Small intestine (tissue), 7 donors: ENCODE results near the gene RAX2. TPM values are rescaled to one million over a fixed set of nuclear protein-coding genes. Genes with fewer than 3 reads are reported as not detected.

Source experiments
- DNase-seq, 2 donors: peaks; one replicate each; pipeline versions ENCODE4 v3.0.0 to v3.0.0-alpha.2; 2013
- FAIRE-seq: peaks from 2 replicates; lab custom pipeline; 2012; peaks lifted over from hg19 to GRCh38; lab: Jason Lieb, UNC
- H3K27ac ChIP-seq, 3 donors: one replicate each; pipeline ENCODE4 v1.5.1; 2013; ENCODE audit warnings: low read length in 2 of 3, mild to moderate bottlenecking in 2 of 3, control low read depth in 1 of 3, inconsistent platforms in 1 of 3, low read depth in 1 of 3, moderate library complexity in 1 of 3
- H3K27me3 ChIP-seq, 3 donors: one replicate each; pipeline ENCODE4 v1.6.1; 2013; ENCODE audit warnings: low read length in 3 of 3, inconsistent platforms in 1 of 3; ENCODE audit not compliant: control insufficient read depth in 3 of 3, insufficient read depth in 3 of 3
- H3K36me3 ChIP-seq, 3 donors: one replicate each; pipeline ENCODE4 v1.6.1; 2013; ENCODE audit warnings: low read length in 3 of 3, inconsistent platforms in 1 of 3, low read depth in 1 of 3, mild to moderate bottlenecking in 1 of 3, moderate library complexity in 1 of 3; ENCODE audit not compliant: control insufficient read depth in 3 of 3, insufficient read depth in 2 of 3
- H3K4me1 ChIP-seq, 3 donors: one replicate each; pipeline ENCODE4 v1.6.1; 2013; ENCODE audit warnings: low read length in 2 of 3, inconsistent platforms in 1 of 3, low read depth in 1 of 3, mild to moderate bottlenecking in 1 of 3, moderate library complexity in 1 of 3; ENCODE audit not compliant: control insufficient read depth in 3 of 3, insufficient read depth in 2 of 3
- H3K4me3 ChIP-seq, 3 donors: one replicate each; pipeline ENCODE4 v1.5.1; 2013; ENCODE audit warnings: low read length in 3 of 3, control low read depth in 1 of 3, inconsistent platforms in 1 of 3, low read depth in 1 of 3, mild to moderate bottlenecking in 1 of 3, moderate library complexity in 1 of 3
- H3K9me3 ChIP-seq, 2 donors: one replicate each; pipeline ENCODE4 v1.6.1; 2013; ENCODE audit warnings: low read depth in 1 of 2, low read length in 1 of 2; ENCODE audit not compliant: control insufficient read depth in 2 of 2, insufficient read depth in 1 of 2
- WGBS, 3 donors: extraction: QIAGEN DNeasy Blood & Tissue Kit; methylation state at CpG; one replicate each; pipeline ENCODE4 v1.1.7; 2013; 5-methylcytosine and 5-hydroxymethylcytosine counted together
- polyA plus RNA-seq, 4 donors: library from polyadenylated mRNA; stranded (reverse) in 3 of 4; unstranded in 1 of 4; fragments of 200-250 nt in 3 of 4; fragments of 120-200 nt in 1 of 4; gene quantifications; one replicate each; pipeline versions ENCODE4 v1.2.1 to v1.2.3, GENCODE V29; 2013
- donor health status: healthy with polysubstance abuse.
- donor health status: control.
- donor health status: control.
- donor health status: Bipolar disorder and iron deficiency.
- donor health status: healthy.

RAX2 gene
- polyA plus RNA-seq, 4 donors, result not detected

GRCh38 chr19:3725640-3726310, 46.3 kb downstream of the RAX2 start:
- FAIRE-seq (no peak), DNase-seq (peak; percentile 74 to 98)
- 15 to 22% (median 22%) methylated on average over 13 to 14 of the region's 14 CpGs for WGBS, 3 donors
- Histone ChIP-seq H3K36me3 (peaks cover 0 to 36% (median 2%) of the 10 kb centered on the region in 3 donors), H3K27me3 (peaks cover 0 to 5% (median 3%) of the 10 kb centered on the region in 3 donors), H3K9me3 (peaks cover 0 to 8% of the 10 kb centered on the region in 2 donors), H3K4me3 (no peak overlapping the region), H3K4me1 (peaks cover 0 to 14% (median 0%) of the 10 kb centered on the region in 3 donors), H3K27ac (peak overlapping the region in 2 of 3 donors; percentile 76 to 77)

GRCh38 chr19:3725121-3725520, 46.9 kb downstream of the RAX2 start:
- no peak for FAIRE-seq
- peak overlapping the region in 1 of 3 donors; percentile 12 for H3K27ac ChIP-seq
- H3K36me3 ChIP-seq, result peaks cover 0 to 31% (median 2%) of the 10 kb centered on the region in 3 donors

GRCh38 chr19:3723883-3724282, 48.1 kb downstream of the RAX2 start:
- Histone ChIP-seq H3K27ac (no peak overlapping the region), H3K27me3 (peaks cover 0 to 5% (median 3%) of the 10 kb centered on the region in 3 donors), H3K4me3 (peak overlapping the region in 1 of 3 donors; percentile 20), H3K9me3 (peaks cover 0 to 5% of the 10 kb centered on the region in 2 donors), H3K4me1 (peaks cover 0 to 22% (median 0%) of the 10 kb centered on the region in 3 donors), H3K36me3 (peaks cover 0 to 20% (median 0%) of the 10 kb centered on the region in 3 donors)
- no peak for FAIRE-seq
- WGBS, 3 donors, result 43 to 69% (median 45%) methylated on average over 5 to 8 of the region's 8 CpGs
- DNase-seq, result no peak

More at GRCh38 chr19:3725121-3725520, 46.9 kb downstream of the RAX2 start:
- H3K27me3 ChIP-seq, result peaks cover 0 to 5% (median 3%) of the 10 kb centered on the region in 3 donors
- H3K4me3 ChIP-seq, result no peak overlapping the region
- 47 to 59% (median 48%) methylated on average over 3 of the region's 3 CpGs for WGBS, 3 donors
- DNase-seq, result no peak
- peaks cover 0 to 8% of the 10 kb centered on the region in 2 donors for H3K9me3 ChIP-seq
- H3K4me1 ChIP-seq, result peaks cover 0 to 17% (median 0%) of the 10 kb centered on the region in 3 donors

- Histone ChIP-seq H3K36me3 (peaks cover 0 to 13% (median 0%) of the 10 kb centered on the region in 3 donors), H3K4me3 (peak overlapping the region in 2 of 3 donors; percentile 66 to 74), H3K4me1 (peaks cover 0 to 25% (median 0%) of the 10 kb centered on the region in 3 donors), H3K27ac (peak overlapping the region in 2 of 3 donors; percentile 6 to 57), H3K27me3 (peaks cover 0 to 5% (median 3%) of the 10 kb centered on the region in 3 donors), H3K9me3 (no peaks in the 10 kb centered on the region)
- WGBS, 3 donors, result 78 to 88% (median 87%) methylated on average over 5 of the region's 5 CpGs
- no peak for DNase-seq
- no peak for FAIRE-seq
Measured at GRCh38 chr19:3723110-3723488, 48.9 kb downstream of the RAX2 start.

GRCh38 chr19:3722443-3723109, 49.5 kb downstream of the RAX2 start:
- no peak for FAIRE-seq
- peak; percentile 80 to 92 for DNase-seq
- 4 to 5% (median 5%) methylated on average over 21 to 30 of the region's 30 CpGs for WGBS, 3 donors
- Histone ChIP-seq H3K27ac (peak overlapping the region; percentile 74 to 86 (median 85)), H3K4me1 (peaks cover 0 to 25% (median 0%) of the 10 kb centered on the region in 3 donors), H3K36me3 (peaks cover 0 to 12% (median 0%) of the 10 kb centered on the region in 3 donors), H3K9me3 (no peaks in the 10 kb centered on the region), H3K4me3 (peak overlapping the region; percentile 56 to 74 (median 66)), H3K27me3 (peaks cover 0 to 5% (median 3%) of the 10 kb centered on the region in 3 donors)

- peaks cover 0 to 5% (median 3%) of the 10 kb centered on the region in 3 donors for H3K27me3 ChIP-seq
Measured at GRCh38 chr19:3721887-3722442, 50.1 kb downstream of the RAX2 start.

GRCh38 chr19:3721131-3721886, 50.7 kb downstream of the RAX2 start:
- peak overlapping the region; percentile 86 to 95 (median 92) for H3K27ac ChIP-seq
- FAIRE-seq, result no peak
- H3K4me3 ChIP-seq, result peak overlapping the region; percentile 56 to 74 (median 66)
- H3K36me3 ChIP-seq, result peaks cover 0 to 14% (median 0%) of the 10 kb centered on the region in 3 donors
- peaks cover 0 to 25% (median 0%) of the 10 kb centered on the region in 3 donors for H3K4me1 ChIP-seq
- H3K27me3 ChIP-seq, result peaks cover 0 to 5% (median 3%) of the 10 kb centered on the region in 3 donors
- 2 to 15% (median 7%) methylated on average over 43 to 46 of the region's 46 CpGs for WGBS, 3 donors
- DNase-seq, result peak; percentile 97 to 98
- H3K9me3 ChIP-seq, result no peaks in the 10 kb centered on the region

More at GRCh38 chr19:3721887-3722442, 50.1 kb downstream of the RAX2 start:
- Histone ChIP-seq H3K27ac (peak overlapping the region; percentile 74 to 86 (median 85)), H3K36me3 (peaks cover 0 to 11% (median 0%) of the 10 kb centered on the region in 3 donors), H3K4me1 (peaks cover 0 to 25% (median 0%) of the 10 kb centered on the region in 3 donors), H3K9me3 (no peaks in the 10 kb centered on the region), H3K4me3 (peak overlapping the region; percentile 56 to 74 (median 66))
- FAIRE-seq (no peak), DNase-seq (no peak)
- WGBS, 3 donors, result 1 to 4% (median 3%) methylated on average over 23 to 26 of the region's 26 CpGs
